Dermis microvascular lymphatic vessel endothelial cell (primary cell): Measurements from ENCODE around the gene SBF2. TPM values are rescaled to one million over a fixed set of nuclear protein-coding genes. Genes with fewer than 3 reads are reported as not detected.
"Not testable (repeated sequence)": the region's sequence is repeated elsewhere in the genome, so short reads cannot be mapped to it uniquely, and the experiment has no call there.

Experiments
- DNase-seq, 2 donors: peaks; one replicate each; pipeline versions ENCODE4 v3.0.0 to v3.0.0-alpha.2; 2010; ENCODE audit warnings: low read depth in 2 of 2
- total RNA-seq: library from RNA; depleted of rRNA; stranded (reverse); fragments of >200 nt; gene quantifications from 2 replicates; pipeline ENCODE4 v1.2.1, GENCODE V29; 2014

Gene SBF2
- total RNA-seq, 1 donor from 2014 or later: 31.7 TPM

- peak in 1 of 2 donors; percentile 61 for DNase-seq
Measured at GRCh38 chr11:10019906-10020682, 273.9 kb downstream of the SBF2 start.

DNA sequence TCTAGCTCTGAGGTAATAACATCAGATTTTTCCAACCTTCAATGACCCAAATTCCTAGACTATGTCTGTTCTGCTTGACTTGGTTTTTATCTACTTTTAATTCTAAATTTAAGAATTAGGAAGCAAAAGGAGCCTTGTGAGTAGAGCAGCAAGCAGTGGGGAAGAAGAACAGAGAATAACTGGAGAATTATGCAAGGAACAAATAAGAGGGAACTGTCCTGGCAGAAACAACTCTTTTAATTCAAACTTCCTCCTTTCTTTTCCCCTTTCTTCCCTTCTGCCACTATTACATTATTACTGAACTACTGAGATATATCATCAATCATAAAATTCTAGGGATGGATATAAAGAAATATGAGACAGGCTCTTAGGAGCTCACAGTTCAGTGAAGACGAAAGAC, 276.1 kb downstream of the SBF2 start:
- DNase-seq: no peak

GRCh38 chr11:10017050-10017449, 277.0 kb downstream of the SBF2 start:
- DNase-seq: no peak

- no peak for DNase-seq
Measured at GRCh38 chr11:10012068-10012467, 282.0 kb downstream of the SBF2 start.

DNA sequence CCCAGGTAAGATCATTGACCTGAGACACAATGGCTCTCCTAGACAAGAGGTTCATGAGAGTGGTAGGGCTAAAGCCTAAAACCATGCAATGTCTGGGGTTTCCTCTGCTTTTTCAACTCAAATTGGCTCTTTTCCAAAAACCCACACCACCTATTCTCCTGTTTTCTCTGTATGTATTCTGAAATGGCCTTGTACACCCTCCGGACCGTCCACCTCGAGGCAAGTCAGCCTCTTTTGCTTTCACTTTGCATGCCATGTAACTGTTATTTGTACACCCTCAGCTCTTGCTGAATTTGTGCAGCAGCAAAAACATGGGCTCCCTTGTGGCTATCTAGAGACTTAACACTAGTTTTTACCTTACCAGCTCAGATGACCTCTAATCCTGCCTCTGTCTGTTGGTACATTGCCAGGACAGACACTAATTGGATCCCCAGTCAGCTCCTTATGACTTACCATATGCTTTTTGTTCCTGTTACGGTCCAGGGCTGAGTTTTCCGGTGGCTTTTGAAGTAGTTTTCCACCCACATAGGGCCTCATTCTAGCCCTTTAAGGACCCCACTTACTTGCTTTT, 288.0 kb downstream of the SBF2 start:
- DNase-seq: no peak

- no peak for DNase-seq
Measured at GRCh38 chr11:10004526-10005113, 289.4 kb downstream of the SBF2 start.

- DNase-seq: no peak
Measured at GRCh38 chr11:10002221-10002620, 291.8 kb downstream of the SBF2 start.

DNA sequence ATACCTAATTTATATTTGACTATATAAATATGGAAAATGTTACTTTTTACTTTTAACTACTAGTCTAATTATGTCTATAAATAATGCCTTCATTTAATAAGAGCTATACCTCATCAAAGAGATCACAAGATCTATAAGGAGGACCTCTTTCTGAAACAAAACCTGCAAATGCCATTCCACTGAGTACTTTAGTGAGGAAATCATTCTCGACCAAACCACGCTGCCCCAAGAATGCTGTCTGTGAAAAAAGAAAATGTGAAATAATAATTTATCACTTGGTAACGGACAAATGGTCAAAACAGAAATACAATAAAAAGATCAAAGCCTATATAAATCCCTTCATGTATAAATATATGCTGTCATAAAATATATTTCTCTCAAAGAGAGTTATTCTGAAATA, 301.7 kb downstream of the SBF2 start:
- DNase-seq: no peak

DNA sequence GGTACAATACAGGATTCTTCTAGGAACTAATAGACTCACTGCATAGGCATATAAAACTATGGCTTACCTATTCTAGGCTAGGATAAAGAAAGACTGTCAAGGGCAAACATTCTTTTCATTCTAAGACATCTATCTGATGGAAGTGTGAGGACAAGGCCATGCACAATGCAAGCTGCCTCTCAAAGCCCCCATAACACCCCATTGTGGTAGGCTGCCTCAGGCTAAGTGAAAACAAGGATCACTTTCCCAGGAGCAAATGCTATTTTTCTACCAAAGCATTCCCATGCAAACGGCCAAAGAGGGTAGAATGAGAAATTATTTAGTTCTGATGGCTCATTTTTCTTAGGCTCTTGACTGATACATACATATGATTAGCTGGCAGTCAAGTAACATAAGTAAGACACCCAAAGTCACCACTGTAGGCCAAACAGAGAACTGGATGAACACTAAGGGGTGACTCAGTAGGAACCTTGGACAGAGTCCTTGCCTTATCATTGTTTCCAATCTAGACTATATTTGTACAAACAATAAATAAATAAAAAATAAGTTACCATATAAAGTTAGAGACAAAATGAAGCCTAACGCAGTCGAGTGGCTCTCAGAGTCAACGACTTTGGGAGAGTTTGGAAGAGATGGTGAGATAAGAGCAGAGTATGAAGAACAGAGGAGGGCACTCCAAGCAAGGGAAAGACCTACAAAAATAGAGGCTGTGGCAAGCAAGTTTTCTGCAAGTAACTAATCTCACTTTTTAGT, 303.6 kb downstream of the SBF2 start:
- peak in 1 of 2 donors; percentile 18 for DNase-seq

DNA sequence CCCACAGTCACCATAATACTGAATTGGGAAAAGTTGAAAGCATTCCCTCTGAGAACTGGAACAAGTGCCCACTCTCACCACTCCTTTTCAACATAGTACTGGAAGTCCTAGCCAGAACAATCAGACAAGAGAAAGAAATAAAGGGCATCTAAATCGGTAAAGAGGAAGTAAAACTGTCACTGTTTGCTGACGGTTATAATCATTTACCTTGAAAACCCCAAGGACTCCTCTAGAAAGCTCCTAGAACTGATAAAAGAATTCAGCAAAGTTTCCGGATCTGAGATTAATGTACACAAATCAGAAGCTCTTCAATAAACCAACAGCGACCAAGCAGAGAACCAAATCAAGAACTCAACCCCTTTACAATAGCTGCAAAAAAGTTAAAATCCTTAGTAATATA, 306.7 kb downstream of the SBF2 start:
- DNase-seq: not testable (repeated sequence)

DNA sequence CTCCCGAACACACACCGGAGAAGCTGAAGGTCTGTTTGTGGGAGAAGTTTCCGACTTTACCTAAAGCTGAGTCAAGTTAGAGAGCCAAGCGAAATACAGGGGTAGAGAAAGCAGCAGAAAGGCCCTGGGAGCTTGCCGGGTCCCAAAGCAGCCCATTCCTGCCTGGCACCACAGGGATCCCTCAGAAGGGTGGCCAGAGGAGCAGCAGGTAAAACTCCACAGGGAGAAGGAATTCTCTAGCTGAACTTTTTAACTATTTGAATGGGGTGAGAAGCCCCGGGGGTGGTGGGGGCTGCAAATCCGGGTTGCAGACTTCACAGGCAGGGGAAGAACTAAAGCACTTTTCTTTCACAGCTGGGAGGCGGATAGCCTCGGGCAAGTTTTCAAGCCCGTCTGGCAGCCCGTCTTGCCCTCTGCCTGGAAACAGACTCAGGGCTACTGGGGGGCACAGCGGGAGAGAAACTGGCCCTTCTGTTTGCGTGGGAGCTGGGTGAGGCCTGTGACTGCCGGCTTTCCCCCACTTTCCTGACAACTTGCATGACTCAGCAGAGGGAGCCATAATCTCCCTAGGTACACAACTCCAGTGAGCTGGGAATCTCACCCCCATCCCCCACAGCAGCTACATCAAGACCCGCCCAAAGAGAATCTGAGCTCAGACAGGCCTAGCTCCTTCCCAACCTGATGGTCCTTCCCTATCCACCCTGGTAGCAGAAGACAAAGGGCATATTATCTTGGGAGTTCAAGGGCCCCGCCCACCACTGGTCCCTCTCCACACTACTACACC, 311.0 kb downstream of the SBF2 start:
- peak in 1 of 2 donors; percentile 35 for DNase-seq

GRCh38 chr11:9982127-9982795, 311.8 kb downstream of the SBF2 start:
- DNase-seq: peak; percentile 32 to 63

- no peak for DNase-seq
Measured at GRCh38 chr11:9980931-9981330, 313.1 kb downstream of the SBF2 start.

- DNase-seq: peak in 1 of 2 donors; percentile 30
Measured at GRCh38 chr11:9977554-9977953, 316.5 kb downstream of the SBF2 start.

- no peak for DNase-seq
Measured at GRCh38 chr11:9974375-9974774, 319.6 kb downstream of the SBF2 start.

GRCh38 chr11:9973921-9974320, 320.1 kb downstream of the SBF2 start:
- DNase-seq: no peak

DNA sequence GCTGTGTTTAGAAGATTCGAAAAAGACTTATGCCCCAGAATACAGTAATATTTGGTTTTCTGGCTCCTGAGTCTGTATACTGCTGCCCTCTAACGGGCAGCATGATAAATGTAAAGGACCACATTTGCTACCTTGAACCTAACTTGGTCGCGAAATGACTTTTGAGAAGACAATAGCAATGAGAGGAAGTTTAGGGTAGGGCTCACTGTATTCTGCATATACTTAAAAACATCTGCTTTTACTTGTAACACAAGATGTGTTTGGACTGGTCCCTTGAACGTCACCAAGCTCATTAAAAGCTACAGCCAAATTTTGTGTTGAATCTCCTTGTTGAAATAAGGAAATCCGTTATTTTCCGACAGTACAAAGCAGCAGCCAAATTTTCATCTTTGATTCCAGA, 321.0 kb downstream of the SBF2 start:
- DNase-seq: peak; percentile 51 to 65

GRCh38 chr11:9971894-9972293, 322.1 kb downstream of the SBF2 start:
- DNase-seq: no peak

GRCh38 chr11:9969068-9969467, 325.0 kb downstream of the SBF2 start:
- no peak for DNase-seq

GRCh38 chr11:9962722-9963121, 331.3 kb downstream of the SBF2 start:
- DNase-seq: no peak

DNA sequence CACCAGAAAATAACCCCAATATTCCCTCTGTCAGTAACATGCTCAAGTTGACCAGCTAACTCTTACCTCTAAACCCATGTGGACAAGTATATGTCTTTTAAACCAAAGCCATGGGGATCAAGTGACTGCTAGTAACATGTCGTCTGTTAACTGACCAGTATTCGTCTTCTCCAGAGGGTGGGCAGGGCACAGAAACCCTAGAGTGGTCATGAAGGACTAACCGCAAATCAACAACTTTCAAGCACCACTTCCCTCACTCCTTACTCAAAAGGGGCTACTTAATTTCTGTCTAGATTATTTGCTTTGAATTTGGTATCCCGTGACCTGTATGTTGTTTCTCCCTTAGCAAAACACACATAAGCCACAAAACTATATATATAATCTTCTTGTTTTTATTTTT, 336.9 kb downstream of the SBF2 start:
- DNase-seq: no peak
